ENCODE measurements around the gene ANKS6. TPM values are rescaled to one million over a fixed set of nuclear protein-coding genes. Genes with fewer than 3 reads are reported as not detected.
A peak's percentile ranks its signal among the peaks of the same experiment; 100 is the strongest.

Gene ANKS6
- total RNA-seq, 1 donor from 2014 or later: 23.8 TPM

DNA sequence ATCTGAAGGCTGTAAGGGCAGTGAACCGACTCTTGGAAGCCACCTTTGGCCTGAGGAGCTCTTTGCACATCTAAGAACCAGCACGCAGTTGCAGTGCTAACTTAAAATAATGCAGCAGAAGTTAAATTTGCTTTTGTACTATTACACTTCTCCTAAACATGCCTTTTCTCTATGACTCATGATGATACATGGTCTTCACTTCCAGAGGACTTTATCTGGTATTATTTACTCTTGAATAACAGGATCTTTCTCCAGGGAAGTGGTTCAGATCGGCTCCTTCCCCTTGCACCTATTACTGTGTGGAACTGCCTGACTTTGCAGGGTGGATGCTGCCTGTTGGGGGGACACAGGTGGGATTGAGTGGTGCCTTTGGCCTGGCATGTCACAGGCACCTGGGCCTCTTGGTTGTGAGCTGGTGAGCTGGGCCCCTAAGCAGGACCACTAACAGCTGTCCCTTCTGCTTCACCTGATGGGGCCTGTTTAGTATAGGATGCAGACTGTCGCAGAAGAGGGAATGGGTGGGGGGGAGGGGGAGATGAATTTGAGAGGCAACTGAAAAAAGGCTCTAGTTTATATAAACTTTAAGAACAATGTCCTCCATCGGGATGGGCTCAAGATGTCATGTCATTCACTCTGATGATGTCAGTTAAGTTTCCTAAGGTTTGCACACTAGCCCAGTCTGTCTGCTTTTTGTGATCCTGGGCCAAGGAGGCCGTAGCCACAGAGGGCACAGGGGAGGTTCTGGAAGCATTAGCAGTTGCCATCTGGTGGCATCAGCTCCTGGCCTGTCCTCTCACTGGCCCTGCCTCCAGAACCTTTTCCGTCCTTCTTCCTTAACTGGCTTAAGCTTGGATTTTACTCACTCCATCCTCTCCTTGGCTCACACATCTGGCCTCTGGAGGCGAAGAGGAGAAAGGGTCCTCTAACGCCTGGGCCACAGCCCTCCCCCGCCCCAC is 53.8 kb downstream of the ANKS6 start:
- no peak for DNase-seq (ENCODE audit: low read depth)
- no peak overlapping the region for H3K4me3 ChIP-seq (ENCODE audit: low read depth, low read length)
- TF ChIP-seq, protein P1, sequence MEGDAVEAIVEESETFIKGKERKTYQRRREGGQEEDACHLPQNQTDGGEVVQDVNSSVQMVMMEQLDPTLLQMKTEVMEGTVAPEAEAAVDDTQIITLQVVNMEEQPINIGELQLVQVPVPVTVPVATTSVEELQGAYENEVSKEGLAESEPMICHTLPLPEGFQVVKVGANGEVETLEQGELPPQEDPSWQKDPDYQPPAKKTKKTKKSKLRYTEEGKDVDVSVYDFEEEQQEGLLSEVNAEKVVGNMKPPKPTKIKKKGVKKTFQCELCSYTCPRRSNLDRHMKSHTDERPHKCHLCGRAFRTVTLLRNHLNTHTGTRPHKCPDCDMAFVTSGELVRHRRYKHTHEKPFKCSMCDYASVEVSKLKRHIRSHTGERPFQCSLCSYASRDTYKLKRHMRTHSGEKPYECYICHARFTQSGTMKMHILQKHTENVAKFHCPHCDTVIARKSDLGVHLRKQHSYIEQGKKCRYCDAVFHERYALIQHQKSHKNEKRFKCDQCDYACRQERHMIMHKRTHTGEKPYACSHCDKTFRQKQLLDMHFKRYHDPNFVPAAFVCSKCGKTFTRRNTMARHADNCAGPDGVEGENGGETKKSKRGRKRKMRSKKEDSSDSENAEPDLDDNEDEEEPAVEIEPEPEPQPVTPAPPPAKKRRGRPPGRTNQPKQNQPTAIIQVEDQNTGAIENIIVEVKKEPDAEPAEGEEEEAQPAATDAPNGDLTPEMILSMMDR (conservative IDR thresholded peaks at IDR 0.05; ENCODE audit: low read depth, low read length): no peak

DNA sequence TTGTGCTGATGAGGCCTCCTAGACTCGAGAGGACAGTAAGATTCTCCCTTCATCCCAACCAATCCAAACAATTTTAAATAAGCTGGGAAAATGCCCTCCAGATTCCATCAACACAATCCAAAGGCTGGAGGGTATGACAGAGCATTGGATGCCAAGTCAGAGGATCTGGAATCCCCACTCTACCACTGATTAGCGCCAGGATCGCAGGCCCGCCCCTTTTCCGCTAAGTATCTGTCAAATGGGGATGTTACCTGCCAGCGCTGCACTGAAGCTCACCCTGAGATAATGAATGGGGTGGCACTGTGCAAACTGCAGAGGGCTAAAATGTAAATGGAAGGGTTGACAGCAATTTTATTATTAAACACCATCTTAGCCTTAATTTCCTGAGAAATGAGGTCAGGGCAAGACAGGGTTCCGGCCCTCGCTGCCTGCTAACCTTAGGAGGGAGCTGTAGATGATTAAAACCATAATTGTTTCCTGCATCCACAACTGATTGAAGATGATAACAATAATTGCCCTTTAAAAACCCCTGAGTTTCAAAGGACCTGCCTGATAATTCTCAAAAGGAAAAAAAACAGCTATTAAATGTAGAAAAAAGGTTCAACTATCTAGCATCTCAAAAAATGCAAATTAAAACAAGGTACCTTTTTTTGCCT is 56.0 kb downstream of the ANKS6 start:
- TF ChIP-seq, protein P1 (conservative IDR thresholded peaks at IDR 0.05; ENCODE audit: low read depth, low read length): no peak
- H3K4me3 ChIP-seq (ENCODE audit: low read depth, low read length): no peak overlapping the region
- no peak for DNase-seq (ENCODE audit: low read depth)

DNA sequence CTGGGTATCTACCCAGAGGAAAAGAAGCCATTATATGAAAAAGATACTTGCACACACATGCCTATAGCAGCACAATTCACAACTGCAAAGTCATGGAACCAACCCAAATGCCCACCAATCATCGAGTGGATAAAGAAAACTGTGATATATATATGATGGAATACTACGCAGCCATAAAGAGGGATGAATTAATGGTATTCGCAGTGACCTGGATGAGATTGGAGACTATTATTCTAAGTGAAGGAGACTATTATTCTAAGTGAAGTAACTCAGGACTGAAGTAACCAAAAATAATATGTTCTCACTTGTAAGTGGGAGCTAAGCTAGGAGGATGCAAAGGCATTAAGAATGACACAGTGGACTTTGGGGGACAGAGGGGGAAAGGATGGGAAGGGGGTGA is 57.6 kb downstream of the ANKS6 start:
- no peak for DNase-seq (ENCODE audit: low read depth)
- no peak overlapping the region for H3K4me3 ChIP-seq (ENCODE audit: low read depth, low read length)
- TF ChIP-seq, protein P1 (conservative IDR thresholded peaks at IDR 0.05; ENCODE audit: low read depth, low read length): no peak

DNA sequence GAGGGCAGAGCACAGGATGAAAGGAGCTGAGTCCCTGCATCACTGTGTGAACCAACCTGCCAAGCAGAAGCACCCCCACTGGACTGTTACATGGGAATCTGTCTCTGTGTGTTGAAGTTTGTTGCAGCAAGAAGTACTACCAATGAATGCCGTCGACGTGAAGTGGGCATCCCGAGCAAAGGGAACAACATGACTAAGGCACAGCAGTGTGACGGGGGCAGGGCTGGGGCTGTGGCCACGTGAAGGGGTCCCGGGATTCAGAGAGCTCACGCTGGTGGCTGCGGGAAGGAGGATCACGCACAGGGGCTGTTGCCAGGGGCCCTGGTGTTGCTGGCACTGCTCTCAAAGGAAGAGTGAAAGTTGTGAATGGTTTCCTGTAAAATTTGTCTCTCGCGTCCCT is 60.1 kb downstream of the ANKS6 start:
- TF ChIP-seq, protein P1 (conservative IDR thresholded peaks at IDR 0.05; ENCODE audit: low read depth, low read length): no peak
- peak; percentile 31 for DNase-seq (ENCODE audit: low read depth)
- H3K4me3 ChIP-seq (ENCODE audit: low read depth, low read length): peak overlapping the region; percentile 45

DNA sequence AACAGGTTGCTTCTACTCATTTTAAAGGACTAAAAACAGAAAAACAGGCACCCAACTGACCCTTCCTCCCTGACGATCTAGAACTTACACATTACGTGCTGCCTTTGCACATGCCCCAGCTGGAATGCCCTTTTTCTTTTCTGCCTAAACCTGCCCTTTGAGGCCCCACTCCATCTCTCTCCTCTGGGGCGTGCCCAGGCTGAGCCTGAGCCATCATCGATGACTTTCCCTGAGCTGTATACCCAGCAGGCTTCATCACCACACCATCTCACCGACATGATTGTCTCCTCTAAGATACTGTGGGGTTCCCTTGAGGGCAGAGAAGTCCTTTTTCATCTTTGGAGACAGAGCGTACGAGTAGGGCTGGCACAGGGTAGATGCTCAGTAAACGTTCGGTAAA is 63.6 kb downstream of the ANKS6 start:
- H3K4me3 ChIP-seq (ENCODE audit: low read depth, low read length): no peak overlapping the region
- TF ChIP-seq, protein P1 (conservative IDR thresholded peaks at IDR 0.05; ENCODE audit: low read depth, low read length): no peak
- no peak for DNase-seq (ENCODE audit: low read depth)

DNA sequence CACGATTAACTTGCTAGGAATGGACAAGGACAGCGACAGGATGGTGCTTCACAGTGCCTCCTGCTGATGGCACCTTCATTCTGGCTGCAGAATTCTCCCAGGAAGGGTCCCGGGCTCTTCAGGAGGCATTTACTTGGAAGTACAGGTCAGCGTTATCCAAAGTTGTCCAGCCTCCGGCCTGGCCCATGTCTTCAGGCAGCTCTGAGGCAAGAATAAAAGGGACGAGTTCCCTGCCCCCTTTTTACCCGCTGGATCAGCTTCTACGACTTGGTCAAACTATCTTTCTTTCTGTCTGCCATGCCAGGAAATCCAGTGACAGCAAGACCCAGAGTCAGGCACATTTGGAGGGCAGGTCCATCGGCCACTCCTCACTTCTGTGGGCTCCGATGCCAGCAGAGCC is 64.3 kb downstream of the ANKS6 start:
- TF ChIP-seq, protein P1 (conservative IDR thresholded peaks at IDR 0.05; ENCODE audit: low read depth, low read length): no peak
- no peak for DNase-seq (ENCODE audit: low read depth)

More for the DNA sequence above, 64.3 kb downstream of the ANKS6 start:
- no peak overlapping the region for H3K4me3 ChIP-seq (ENCODE audit: low read depth, low read length)
